ENCODE results near the gene RFX6.

DNA sequence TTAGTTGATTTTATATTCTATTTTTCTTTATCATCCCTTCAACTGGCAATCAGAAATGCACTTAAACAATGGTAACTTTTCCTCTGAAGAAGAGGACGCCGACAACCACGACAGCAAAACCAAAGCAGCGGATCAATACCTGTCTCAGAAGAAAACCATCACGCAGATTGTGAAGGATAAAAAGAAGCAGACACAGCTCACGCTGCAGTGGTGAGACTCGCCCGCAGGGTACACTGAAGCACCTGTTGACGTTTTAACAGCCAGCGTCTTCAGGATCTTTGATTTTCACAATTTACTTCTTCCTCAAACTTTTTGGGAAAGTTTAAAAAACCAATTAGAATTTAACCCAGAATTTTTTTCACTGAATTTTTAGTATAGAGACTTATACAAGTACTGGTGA is 701 bp downstream of the RFX6 start:
- TF ChIP-seq, protein P1, sequence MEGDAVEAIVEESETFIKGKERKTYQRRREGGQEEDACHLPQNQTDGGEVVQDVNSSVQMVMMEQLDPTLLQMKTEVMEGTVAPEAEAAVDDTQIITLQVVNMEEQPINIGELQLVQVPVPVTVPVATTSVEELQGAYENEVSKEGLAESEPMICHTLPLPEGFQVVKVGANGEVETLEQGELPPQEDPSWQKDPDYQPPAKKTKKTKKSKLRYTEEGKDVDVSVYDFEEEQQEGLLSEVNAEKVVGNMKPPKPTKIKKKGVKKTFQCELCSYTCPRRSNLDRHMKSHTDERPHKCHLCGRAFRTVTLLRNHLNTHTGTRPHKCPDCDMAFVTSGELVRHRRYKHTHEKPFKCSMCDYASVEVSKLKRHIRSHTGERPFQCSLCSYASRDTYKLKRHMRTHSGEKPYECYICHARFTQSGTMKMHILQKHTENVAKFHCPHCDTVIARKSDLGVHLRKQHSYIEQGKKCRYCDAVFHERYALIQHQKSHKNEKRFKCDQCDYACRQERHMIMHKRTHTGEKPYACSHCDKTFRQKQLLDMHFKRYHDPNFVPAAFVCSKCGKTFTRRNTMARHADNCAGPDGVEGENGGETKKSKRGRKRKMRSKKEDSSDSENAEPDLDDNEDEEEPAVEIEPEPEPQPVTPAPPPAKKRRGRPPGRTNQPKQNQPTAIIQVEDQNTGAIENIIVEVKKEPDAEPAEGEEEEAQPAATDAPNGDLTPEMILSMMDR (IDR thresholded peaks at IDR 0.05) = no peak
- TF ChIP-seq POLR2A (IDR thresholded peaks at IDR 0.05) = no peak
